HK-2 (cell line): Measurements from ENCODE around the gene CCDC192.
"Not testable (repeated sequence)": the region's sequence is repeated elsewhere in the genome, so short reads cannot be mapped to it uniquely, and the experiment has no call there.

ENCODE experiments used
- DNase-seq: peaks from one replicate; pipeline ENCODE4 v3.0.0-alpha.2; 2018; ENCODE audit not compliant: unreplicated experiment

CCDC192 gene

GRCh38 chr5:127762412-127762811 is 59.2 kb downstream of the CCDC192 start:
- DNase-seq: no peak

DNA sequence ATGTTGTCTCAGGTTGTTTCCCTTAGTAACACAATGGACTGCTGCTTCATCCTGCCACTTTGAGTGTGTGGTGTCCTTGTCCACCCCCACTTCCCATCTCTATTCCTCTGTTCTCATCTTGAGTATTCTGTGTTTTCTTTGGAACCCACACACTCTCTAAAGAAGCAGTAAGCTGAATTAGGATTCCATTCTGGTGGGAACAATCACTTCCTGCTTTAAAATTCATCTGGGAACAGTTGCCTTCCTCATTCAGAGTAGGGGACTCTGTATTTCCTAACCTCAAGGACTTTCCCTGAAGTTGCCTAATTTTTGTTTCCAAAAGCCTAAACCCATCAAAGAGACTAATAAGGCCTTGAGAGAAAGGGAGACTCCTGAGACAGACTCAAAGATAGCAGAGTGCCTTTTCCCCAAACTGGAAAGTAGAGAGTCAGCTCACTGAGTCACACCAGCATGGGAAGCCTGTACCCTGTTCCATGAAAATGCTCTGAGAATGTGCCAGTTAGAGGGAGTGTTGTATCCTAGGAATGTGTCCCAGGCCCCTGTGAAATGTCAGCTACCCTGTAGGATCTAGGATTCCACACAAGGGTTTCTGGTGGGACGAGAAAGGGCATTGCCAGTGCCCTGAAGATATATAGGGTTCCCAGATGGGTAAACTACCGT is 63.6 kb downstream of the CCDC192 start:
- DNase-seq: no peak

- no peak for DNase-seq
These were observed 66.2 kb downstream of the CCDC192 start for GRCh38 chr5:127769386-127769785.

- no peak for DNase-seq
These were observed 67.1 kb downstream of the CCDC192 start for GRCh38 chr5:127770272-127770671.

- no peak for DNase-seq
These were observed 69.3 kb downstream of the CCDC192 start for GRCh38 chr5:127772531-127772930.

- DNase-seq: no peak
These were observed 71.0 kb downstream of the CCDC192 start for GRCh38 chr5:127774221-127774620.

DNA sequence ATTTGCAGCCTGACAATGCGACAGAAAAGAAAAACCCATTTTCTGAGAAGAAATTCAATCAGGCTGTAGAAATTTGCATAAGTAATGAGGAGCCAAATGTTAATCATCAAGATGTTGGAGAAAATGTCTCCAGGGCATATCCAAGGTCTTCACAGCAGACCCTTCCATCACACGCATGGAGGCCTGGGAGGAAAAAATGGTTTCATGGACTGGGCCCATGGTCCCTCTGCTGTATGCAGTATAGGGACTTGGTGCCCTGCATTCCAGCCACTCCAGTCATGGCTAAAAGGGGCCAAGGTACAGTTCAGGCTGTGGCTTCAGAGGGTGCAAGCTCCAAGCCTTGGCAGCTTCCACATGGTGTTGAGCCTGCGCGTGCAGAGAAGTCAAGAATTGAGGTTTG is 73.3 kb downstream of the CCDC192 start:
- no peak for DNase-seq

- no peak for DNase-seq
These were observed 74.8 kb downstream of the CCDC192 start for GRCh38 chr5:127777957-127778356.

DNA sequence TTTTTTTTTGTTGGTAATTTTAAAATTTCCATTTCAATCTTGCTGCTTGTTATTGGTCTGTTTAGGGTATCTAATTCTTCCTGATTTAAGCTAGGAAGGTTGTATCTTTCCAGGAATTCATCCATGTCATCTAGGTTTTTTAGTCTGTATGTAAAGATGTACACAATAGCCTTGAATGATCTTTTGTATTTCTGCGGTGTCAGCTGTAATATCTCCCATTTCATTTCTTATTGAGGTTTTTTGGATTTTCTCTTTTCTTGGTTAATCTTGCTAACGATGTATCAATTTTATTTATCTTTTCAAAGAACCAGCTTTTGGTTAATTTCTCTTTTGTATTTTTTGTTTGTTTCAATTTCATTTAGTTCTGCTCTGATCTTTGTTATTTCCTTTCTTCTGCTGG is 79.3 kb downstream of the CCDC192 start:
- DNase-seq: not testable (repeated sequence)

DNA sequence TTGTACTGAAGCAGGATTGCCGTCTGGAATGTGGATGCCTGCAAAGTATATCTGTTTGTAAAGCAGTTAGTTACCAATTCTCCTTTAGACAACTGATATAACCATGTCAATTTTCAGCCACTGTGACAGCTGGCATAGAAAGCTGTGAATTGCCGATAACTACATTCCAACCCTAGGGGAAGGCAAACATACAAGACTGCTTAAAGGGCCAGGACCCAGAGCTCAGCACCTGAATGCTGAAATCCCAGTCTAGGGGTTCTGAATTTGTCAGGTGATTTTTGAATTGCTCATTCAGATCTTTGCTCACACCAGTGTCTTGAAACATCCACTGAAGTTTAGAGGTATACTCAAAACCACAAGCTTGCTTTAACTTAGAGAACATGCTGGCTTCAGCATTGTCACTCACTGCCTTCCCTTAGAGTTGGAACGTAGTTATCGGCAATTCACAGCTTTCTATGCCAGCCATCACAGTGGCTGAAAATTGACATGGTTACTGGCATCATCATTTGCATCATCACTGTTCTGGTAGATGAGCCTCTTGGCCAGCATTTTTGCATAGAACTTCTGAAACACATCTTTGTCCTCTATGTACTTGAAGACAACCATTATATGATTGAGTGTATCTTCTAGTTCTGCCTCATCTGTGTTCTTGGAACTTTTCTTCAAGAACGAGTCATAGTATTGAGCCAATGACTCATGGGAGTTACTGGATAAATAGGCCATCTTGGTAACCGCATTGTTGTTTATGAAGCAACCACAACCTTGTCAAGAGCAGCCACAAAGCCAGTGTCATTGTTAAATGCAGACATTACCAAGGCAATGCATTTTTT is 82.1 kb downstream of the CCDC192 start:
- DNase-seq: no peak

DNA sequence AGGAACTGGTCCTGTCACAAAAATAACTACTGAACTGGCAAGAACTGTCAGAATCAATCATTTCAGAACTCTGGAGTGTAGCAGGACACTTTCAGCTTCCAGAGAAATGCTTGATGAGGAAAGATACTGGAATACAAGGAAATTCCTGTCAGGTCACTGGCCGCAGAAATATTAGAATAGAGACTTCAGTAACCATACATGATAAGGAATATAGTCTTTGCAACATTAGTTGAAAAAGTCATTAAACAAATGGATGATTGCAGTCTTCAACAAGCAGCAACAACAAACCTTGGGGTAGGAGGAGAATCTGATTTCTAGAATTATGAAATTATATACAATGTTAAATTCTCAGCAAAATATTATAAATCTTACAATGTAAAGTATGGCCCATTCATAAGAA is 88.2 kb downstream of the CCDC192 start:
- no peak for DNase-seq

DNA sequence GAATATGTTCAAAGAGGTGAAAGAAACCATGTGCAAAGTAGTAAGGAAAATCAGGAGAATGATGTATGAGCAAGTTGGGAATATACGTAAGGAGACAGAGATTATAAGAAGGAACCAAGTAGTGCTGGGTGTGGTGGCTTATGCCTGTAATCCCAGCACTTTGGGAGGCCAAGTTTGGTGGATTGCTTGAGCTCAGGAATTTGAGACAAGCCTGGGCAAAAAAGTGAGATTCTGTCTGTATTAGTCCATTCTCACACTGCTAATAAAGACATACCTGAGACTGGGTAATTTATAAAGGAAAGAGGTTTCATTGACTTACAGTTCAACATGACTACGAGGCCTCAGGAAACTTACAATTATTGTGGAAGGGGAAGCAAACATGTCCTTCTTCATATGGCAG is 88.7 kb downstream of the CCDC192 start:
- not testable (repeated sequence) for DNase-seq

- no peak for DNase-seq
These were observed 89.9 kb downstream of the CCDC192 start for GRCh38 chr5:127793052-127793451.

GRCh38 chr5:127793879-127794278 is 90.7 kb downstream of the CCDC192 start:
- no peak for DNase-seq

DNA sequence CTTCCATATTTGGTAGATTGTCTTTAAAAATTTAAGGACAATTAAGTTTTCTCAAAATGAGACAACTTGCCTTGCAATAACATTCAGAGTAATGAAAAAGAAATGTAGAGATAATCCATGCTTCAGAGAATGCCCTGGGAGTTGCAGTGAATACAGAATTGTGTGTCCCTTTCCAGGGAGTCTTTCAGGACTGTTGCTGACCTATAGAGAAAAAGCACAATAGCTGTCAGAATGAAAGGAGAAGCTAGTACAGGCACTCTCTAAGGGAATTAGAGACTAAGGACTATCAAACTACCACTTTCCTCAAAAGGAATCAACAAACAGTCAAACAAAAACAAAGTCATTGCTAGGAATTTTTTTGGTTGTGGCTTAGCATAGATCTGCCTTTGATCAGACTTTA is 93.0 kb downstream of the CCDC192 start:
- no peak for DNase-seq

DNA sequence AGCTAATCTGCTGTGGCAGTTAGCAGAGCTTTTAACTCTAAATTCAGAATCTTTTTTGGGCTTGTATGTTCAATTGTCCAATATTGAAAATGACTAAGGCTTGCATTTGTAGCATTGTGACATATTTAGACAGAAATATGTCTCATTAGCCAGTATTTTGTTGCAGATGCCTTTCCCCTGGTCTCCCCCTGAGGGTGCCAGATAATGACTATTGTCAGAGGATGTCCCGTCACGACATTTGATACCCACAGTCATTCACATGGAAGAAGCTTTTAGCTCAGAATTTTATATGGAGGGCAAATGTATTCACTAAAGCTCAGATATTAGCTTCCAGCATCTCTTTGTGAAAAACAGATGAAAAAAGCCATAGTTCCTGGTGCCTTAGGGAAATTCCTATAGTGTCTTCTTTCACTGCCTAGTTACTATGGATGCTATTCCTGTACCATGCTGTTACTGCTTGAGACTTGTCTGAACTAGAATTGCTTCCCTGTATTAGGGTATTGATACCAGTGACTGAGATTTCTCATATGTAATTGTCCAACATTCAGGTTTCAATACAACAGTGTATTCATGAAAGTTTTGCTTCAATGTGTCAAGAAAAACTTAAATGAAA is 96.2 kb downstream of the CCDC192 start:
- no peak for DNase-seq

GRCh38 chr5:127801751-127802476 is 98.7 kb downstream of the CCDC192 start:
- no peak for DNase-seq

DNA sequence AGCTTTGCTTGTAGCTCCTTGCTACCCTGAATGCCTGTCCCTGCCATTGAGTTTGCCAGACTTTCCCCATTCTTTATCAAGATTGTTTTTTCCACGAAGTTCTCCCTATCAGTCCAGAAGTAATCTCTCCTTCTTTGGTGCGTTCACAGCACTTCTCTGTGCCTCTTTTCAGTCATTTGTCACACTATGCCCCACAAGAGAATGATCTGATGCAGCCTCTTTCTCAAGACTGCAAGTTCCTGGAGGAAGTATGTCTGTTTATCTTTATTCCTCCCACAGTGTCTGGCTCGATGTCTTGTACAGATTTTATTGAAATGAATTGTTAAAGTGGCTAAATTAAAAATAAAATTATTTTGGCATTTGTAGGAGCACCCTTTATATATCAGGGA is 99.3 kb downstream of the CCDC192 start:
- no peak for DNase-seq

GRCh38 chr5:127804886-127805426 is 101.8 kb downstream of the CCDC192 start:
- DNase-seq: no peak

GRCh38 chr5:127805448-127805847 is 102.3 kb downstream of the CCDC192 start:
- no peak for DNase-seq

- DNase-seq: no peak
These were observed 103.6 kb downstream of the CCDC192 start for GRCh38 chr5:127806776-127807175.

- no peak for DNase-seq
These were observed 106.3 kb downstream of the CCDC192 start for GRCh38 chr5:127809533-127809932.
